Common myeloid progenitor, CD34-positive (primary cell): ENCODE results near the gene GSC. TPM values are rescaled to one million over a fixed set of nuclear protein-coding genes. Genes with fewer than 3 reads are reported as not detected.
"Not testable (repeated sequence)": the region's sequence is repeated elsewhere in the genome, so short reads cannot be mapped to it uniquely, and the experiment has no call there.

Experiments
- CTCF ChIA-PET: fragments of 350-600 bp; sonication (Branson Sonifier 250); formaldehyde crosslinking; loops from one replicate; lab custom pipeline; 2021; ENCODE audit warnings: antibody characterized with exemption; lab: Charles Lee
- POLR2A ChIA-PET: fragments of 350-600 bp; sonication (Branson Sonifier 250); formaldehyde crosslinking; loops from one replicate; lab custom pipeline; 2021; ENCODE audit warnings: antibody characterized with exemption; lab: Charles Lee
- DNase-seq, 3 donors: peaks; one replicate each; pipeline versions ENCODE4 v3.0.0 to v3.0.0-alpha.2; 2013
- H3K27ac ChIP-seq, 2 experiments: 1 replicate in 1 of 2; 2 replicates in 1 of 2; pipeline ENCODE4 v1.7.0; 2013; ENCODE audit warnings: inconsistent platforms in 2 of 2, low read length in 2 of 2, mild to moderate bottlenecking in 2 of 2, low read depth in 1 of 2, moderate library complexity in 1 of 2; ENCODE audit not compliant: severe bottlenecking in 2 of 2, insufficient read depth in 1 of 2, poor library complexity in 1 of 2
- H3K27me3 ChIP-seq, 5 experiments: replicated peaks in 2 of 5; 1 replicate in 3 of 5; 2 replicates in 2 of 5; pipeline versions ENCODE4 v1.6.1 to v1.7.0; 2013; ENCODE audit warnings: low read length in 4 of 5, mild to moderate bottlenecking in 2 of 5, moderate library complexity in 2 of 5, inconsistent platforms in 1 of 5; ENCODE audit not compliant: insufficient read depth in 5 of 5, control insufficient read depth in 4 of 5
- H3K36me3 ChIP-seq, 4 experiments: 1 replicate in 2 of 4; 2 replicates in 2 of 4; pipeline versions ENCODE4 v1.6.1 to v1.7.0; 2013; ENCODE audit warnings: low read length in 3 of 4, control low read depth in 1 of 4, mild to moderate bottlenecking in 1 of 4; ENCODE audit not compliant: control insufficient read depth in 4 of 4, insufficient read depth in 4 of 4
- H3K4me1 ChIP-seq, 4 experiments: 1 replicate in 3 of 4; 2 replicates in 1 of 4; pipeline versions ENCODE4 v1.6.1 to v1.7.1; 2013; ENCODE audit warnings: low read length in 3 of 4, mild to moderate bottlenecking in 3 of 4, control low read depth in 1 of 4, inconsistent platforms in 1 of 4, moderate library complexity in 1 of 4; ENCODE audit not compliant: control insufficient read depth in 4 of 4, insufficient read depth in 4 of 4; ENCODE audit errors: control extremely low read depth in 1 of 4
- H3K4me3 ChIP-seq, 7 experiments: 1 replicate in 4 of 7; 2 replicates in 3 of 7; pipeline versions ENCODE4 v1.5.1 to v1.7.0; 2013; ENCODE audit warnings: mild to moderate bottlenecking in 7 of 7, low read length in 6 of 7, moderate library complexity in 6 of 7, inconsistent platforms in 2 of 7, low read depth in 2 of 7, control low read depth in 1 of 7; ENCODE audit not compliant: insufficient read depth in 4 of 7, control insufficient read depth in 1 of 7; ENCODE audit errors: extremely low read depth in 1 of 7
- H3K9me3 ChIP-seq, 5 experiments: 1 replicate in 4 of 5; 2 replicates in 1 of 5; pipeline versions ENCODE4 v1.6.1 to v1.7.1; 2013; ENCODE audit warnings: low read length in 4 of 5, mild to moderate bottlenecking in 2 of 5, inconsistent platforms in 1 of 5, low read depth in 1 of 5, moderate library complexity in 1 of 5; ENCODE audit not compliant: control insufficient read depth in 4 of 5, insufficient read depth in 2 of 5; ENCODE audit errors: control extremely low read depth in 1 of 5
- WGBS: methylation state at CpG from one replicate; pipeline ENCODE4 v1.1.5; 2013; ENCODE audit not compliant: insufficient coverage; 5-methylcytosine and 5-hydroxymethylcytosine counted together
- polyA plus RNA-seq: library from polyadenylated mRNA; unstranded; fragments of 120-200 nt; gene quantifications from one replicate; pipeline ENCODE4 v1.2.1, GENCODE V29; 2013

GSC gene
- polyA plus RNA-seq, result 0.05 TPM

DNA sequence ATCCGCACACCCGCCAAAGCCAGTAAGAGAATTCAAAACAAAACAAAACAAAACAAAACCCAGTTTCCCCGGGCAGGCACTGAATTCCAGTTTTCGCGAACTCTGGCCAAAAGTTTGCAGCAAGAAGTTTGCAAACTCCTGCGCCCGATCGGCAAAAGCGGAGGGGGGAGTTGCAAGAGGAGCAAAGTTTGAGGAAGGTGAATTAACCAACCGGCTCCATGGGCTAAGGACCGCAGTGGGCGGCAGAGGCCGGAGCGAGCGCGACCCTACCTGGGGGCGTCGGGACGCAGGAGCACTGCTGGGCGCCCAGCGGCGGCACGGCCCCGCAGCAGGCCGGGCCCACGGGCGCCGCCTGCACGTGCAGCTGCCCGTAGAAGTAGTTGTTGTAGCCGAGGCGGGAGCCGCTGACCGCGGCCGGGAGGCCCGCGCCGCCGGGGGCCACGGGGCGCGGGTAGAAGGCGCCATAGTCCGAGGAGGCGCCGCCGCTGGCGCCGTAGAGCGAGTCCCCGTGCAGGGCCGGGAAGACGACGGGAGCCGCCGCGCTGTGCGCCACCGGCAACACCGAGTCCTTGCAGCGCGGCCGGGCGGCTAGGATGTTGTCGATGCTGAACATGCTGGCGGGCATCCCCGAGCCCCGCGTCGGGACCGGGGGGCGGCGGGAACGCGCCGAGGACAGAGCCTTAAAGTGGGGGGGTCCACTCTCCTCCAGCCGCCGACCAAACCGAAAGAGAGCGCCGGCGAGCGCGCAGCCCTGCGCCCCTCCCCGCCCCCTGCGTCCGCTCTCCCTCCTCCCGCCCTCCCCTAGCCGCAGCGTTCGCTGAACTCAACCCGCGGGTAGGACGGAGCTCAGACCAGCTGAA is at the start of gene GSC:
Gene GSC (minus strand): TSS at position 723 of the 860 bp plus-strand sequence. CDS start 98 bp downstream, at position 625.
- Histone ChIP-seq H3K27me3 (peaks cover 20 to 100% (median 55%) of the 10 kb centered on the region in 5 experiments), H3K4me1 (peaks cover 0 to 28% (median 19%) of the 10 kb centered on the region in 4 experiments), H3K36me3 (no peaks in the 10 kb centered on the region), H3K4me3 (peak within 1 kb of the TSS in 6 of 7 experiments; percentile 15 to 65 (median 51)), H3K9me3 (peaks cover 0 to 11% (median 0%) of the 10 kb centered on the region in 5 experiments), H3K27ac (no peak within 1 kb of the TSS)
- CTCF ChIA-PET, result interaction anchor here (0.5 kb wide), 1 partner anchor 23 kb away, joined by 3 read pairs; no protein-coding TSS in a partner anchor
- under 1% methylated on average over 83 of the region's 96 CpGs for WGBS
- POLR2A ChIA-PET, result no interaction called here
- DNase-seq, result peak in 2 of 3 donors; percentile 49 to 61

DNA sequence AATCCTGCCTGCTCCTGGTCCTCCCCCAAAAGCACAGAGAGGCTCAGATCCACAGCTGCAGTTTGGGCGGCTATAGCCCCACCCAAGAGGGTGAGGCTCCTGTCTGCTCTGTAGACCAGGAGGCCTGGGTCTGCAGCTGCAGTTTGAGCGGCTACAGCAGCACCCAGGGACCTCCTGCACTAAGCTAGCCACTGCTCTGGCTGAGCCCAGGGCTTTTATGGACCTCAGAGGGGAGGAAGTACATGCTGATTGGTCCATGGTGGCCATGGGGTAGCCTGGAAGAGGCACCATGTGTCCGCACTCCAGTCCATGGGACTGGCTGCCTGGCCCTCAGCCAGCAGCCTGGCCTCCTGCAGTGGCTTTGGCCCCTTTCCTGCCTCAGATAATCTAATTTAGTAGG is 49.6 kb upstream of the GSC start:
- 100% methylated on average over 1 of the region's 3 CpGs for WGBS
- Histone ChIP-seq H3K36me3 (no peaks in the 10 kb centered on the region), H3K4me3 (no peak overlapping the region), H3K27me3 (peaks cover 0 to 8% (median 0%) of the 10 kb centered on the region in 5 experiments), H3K4me1 (no peaks in the 10 kb centered on the region), H3K27ac (no peak overlapping the region), H3K9me3 (peaks cover 0 to 13% (median 3%) of the 10 kb centered on the region in 5 experiments)
- CTCF ChIA-PET, result no interaction called here
- POLR2A ChIA-PET, result no interaction called here
- no peak for DNase-seq

- Histone ChIP-seq H3K27me3 (peaks cover 0 to 6% (median 2%) of the 10 kb centered on the region in 5 experiments), H3K4me3 (no peak overlapping the region), H3K4me1 (no peaks in the 10 kb centered on the region), H3K9me3 (peaks cover 0 to 10% (median 3%) of the 10 kb centered on the region in 5 experiments), H3K36me3 (no peaks in the 10 kb centered on the region), H3K27ac (no peak overlapping the region)
- WGBS, result 54% methylated on average over 3 of the region's 6 CpGs
- DNase-seq, result no peak
- ChIA-PET POLR2A (no interaction called here), CTCF (no interaction called here)
Measured at GRCh38 chr14:94816113-94816512, 46.2 kb upstream of the GSC start.

- 48% methylated on average over 3 of the region's 5 CpGs for WGBS
- no peaks in the 10 kb centered on the region for H3K4me1 ChIP-seq
- H3K27ac ChIP-seq, result no peak overlapping the region
- H3K4me3 ChIP-seq, result no peak overlapping the region
- ChIA-PET CTCF (no interaction called here), POLR2A (no interaction called here)
- DNase-seq, result no peak
- no peaks in the 10 kb centered on the region for H3K36me3 ChIP-seq
- H3K9me3 ChIP-seq, result no peaks in the 10 kb centered on the region
- peaks cover 0 to 42% (median 8%) of the 10 kb centered on the region in 5 experiments for H3K27me3 ChIP-seq
Measured at GRCh38 chr14:94805680-94806288, 35.9 kb upstream of the GSC start.

- ChIA-PET POLR2A (interaction anchor here (0.6 kb wide), 1 partner anchor 1642 kb away, joined by 3 read pairs; no protein-coding TSS in a partner anchor), CTCF (no interaction called here)
- 100% methylated on average over 1 of the region's 8 CpGs for WGBS
- no peaks in the 10 kb centered on the region for H3K36me3 ChIP-seq
- no peak overlapping the region for H3K4me3 ChIP-seq
- H3K9me3 ChIP-seq, result no peaks in the 10 kb centered on the region
- H3K27me3 ChIP-seq, result peaks cover 0 to 25% (median 11%) of the 10 kb centered on the region in 5 experiments
- DNase-seq, result no peak
- H3K4me1 ChIP-seq, result no peaks in the 10 kb centered on the region
- no peak overlapping the region for H3K27ac ChIP-seq
Measured at GRCh38 chr14:94801225-94801624, 31.3 kb upstream of the GSC start.

DNA sequence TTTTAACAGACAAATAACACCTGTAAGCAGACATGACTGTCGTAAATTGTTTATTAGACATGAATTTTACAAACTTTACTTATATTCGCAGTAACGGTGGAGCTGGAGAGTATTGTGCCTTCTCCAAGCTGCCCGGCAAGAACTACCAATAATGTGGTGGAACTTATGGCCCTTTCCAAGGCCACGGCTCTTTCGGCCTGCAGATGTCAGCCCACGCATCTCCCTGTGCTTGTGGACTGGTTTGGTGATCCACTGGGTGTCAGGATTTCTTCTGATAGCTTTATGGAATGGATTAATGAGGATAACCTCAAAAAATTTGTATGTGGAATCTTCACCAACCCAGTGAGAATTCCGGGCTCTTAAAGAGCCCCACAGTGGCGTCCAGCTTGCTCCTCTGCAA is 30.9 kb upstream of the GSC start:
- POLR2A ChIA-PET, result interaction anchor here (0.6 kb wide), 1 partner anchor 1643 kb away, joined by 3 read pairs; no protein-coding TSS in a partner anchor
- H3K4me3 ChIP-seq, H3K36me3 ChIP-seq, H3K27ac ChIP-seq, H3K4me1 ChIP-seq, H3K9me3 ChIP-seq, CTCF ChIA-PET, DNase-seq: not testable (repeated sequence)
- 98% methylated on average over 5 of the region's 9 CpGs for WGBS
- H3K27me3 ChIP-seq, result peaks cover 0 to 21% (median 10%) of the 10 kb centered on the region in 5 experiments

DNA sequence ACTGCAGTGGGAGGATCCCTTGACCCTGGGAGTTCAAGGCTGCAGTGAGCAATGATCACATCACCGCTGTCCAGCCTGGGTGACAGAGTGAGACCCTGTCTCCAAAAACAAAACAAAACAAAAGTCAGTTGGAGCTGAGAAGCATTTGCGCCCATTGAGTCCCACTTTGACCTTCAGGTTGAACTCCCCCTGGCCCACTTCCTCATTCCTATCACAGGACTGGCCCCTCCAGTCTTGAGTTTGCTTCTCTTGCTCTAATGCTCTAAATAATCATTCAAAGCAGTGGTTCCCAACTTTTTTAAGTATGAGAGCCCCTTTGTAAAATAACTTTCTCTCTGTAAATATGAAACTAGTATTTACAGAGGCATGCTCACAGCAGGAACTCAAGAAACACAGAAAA is 28.0 kb upstream of the GSC start:
- no peaks in the 10 kb centered on the region for H3K9me3 ChIP-seq
- H3K4me1 ChIP-seq, result no peaks in the 10 kb centered on the region
- WGBS, result 100% methylated on average over 2 of the region's 2 CpGs
- CTCF ChIA-PET, result no interaction called here
- no peaks in the 10 kb centered on the region for H3K36me3 ChIP-seq
- peaks cover 0 to 26% (median 5%) of the 10 kb centered on the region in 5 experiments for H3K27me3 ChIP-seq
- no peak overlapping the region for H3K4me3 ChIP-seq
- no peak overlapping the region for H3K27ac ChIP-seq
- POLR2A ChIA-PET, result no interaction called here
- DNase-seq, result no peak
